ENCODE measurements around the gene DEPDC1B. TPM values are rescaled to one million over a fixed set of nuclear protein-coding genes. Genes with fewer than 3 reads are reported as not detected.
"Not testable (repeated sequence)": the region's sequence is repeated elsewhere in the genome, so short reads cannot be mapped to it uniquely, and the experiment has no call there.

DEPDC1B gene
- total RNA-seq, 2 experiments from 2014 or later, result 30.2 to 34.1 TPM

DNA sequence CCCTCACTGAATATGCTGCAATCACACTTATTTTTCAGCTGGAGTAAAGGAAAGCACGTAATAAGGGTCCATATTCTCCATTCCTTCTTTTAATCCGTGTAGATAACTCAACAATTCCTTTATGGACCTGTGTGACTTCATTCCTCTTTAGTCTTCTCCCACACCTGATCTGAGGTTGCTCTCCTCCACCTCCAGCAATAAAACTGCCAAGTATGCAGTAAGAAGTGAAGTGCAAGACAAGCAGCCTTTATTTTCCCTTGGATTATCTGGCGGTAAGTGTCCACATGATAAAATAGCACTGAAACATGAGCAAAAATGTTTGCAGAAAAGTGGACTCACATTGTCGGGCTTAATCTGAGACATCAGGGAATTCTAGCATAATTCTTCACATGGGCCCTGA is 13.8 kb downstream of the DEPDC1B start:
- ATAC-seq, result no peak
- Mint-ChIP-seq H3K27me3 (no peaks in the 10 kb centered on the region), H3K27ac (no peak overlapping the region)

DNA sequence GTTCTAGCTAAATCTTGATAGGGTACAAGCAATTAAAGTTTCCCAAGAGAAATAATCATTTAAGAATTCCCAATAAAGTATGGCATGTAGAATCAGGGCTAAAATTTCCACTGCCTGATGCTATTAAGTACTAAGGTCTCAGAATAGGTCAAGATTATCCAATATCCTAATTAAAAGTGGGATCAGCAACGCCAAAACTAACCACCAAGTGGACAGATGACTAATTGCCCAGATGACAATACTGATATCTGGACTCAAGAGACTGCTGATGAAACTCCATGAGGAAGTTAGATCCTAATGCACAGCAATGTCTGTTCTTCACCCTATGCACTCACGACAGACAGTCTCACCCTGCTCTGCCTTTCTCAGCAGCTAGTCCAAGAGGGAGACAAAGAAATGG is 14.3 kb downstream of the DEPDC1B start:
- Mint-ChIP-seq H3K27ac (no peak overlapping the region), H3K36me3 (ENCODE audit: low read depth) (peaks cover 14% of the 10 kb centered on the region), H3K27me3 (no peaks in the 10 kb centered on the region), H3K4me3 (no peak overlapping the region), H3K9me3 (no peaks in the 10 kb centered on the region), H3K4me1 (ENCODE audit: low read depth) (no peaks in the 10 kb centered on the region)
- TF ChIP-seq, protein P1, sequence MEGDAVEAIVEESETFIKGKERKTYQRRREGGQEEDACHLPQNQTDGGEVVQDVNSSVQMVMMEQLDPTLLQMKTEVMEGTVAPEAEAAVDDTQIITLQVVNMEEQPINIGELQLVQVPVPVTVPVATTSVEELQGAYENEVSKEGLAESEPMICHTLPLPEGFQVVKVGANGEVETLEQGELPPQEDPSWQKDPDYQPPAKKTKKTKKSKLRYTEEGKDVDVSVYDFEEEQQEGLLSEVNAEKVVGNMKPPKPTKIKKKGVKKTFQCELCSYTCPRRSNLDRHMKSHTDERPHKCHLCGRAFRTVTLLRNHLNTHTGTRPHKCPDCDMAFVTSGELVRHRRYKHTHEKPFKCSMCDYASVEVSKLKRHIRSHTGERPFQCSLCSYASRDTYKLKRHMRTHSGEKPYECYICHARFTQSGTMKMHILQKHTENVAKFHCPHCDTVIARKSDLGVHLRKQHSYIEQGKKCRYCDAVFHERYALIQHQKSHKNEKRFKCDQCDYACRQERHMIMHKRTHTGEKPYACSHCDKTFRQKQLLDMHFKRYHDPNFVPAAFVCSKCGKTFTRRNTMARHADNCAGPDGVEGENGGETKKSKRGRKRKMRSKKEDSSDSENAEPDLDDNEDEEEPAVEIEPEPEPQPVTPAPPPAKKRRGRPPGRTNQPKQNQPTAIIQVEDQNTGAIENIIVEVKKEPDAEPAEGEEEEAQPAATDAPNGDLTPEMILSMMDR (IDR thresholded peaks at IDR 0.05), result no peak
- CTCF ChIA-PET, result interaction anchor here (1.8 kb wide), 1 partner anchor 17 kb away, joined by 7 read pairs; no protein-coding TSS in a partner anchor
- ATAC-seq (no peak), DNase-seq (no peak)
- intact Hi-C loops (cut with micrococcal nuclease), result no loop called here
- POLR2A ChIA-PET, result interaction anchor here (2.8 kb wide), 1 partner anchor 14 kb away, joined by 14 read pairs; the partner anchor contains the start of gene DEPDC1B

More for the DNA sequence above, 13.8 kb downstream of the DEPDC1B start:
- Mint-ChIP-seq H3K4me1 (ENCODE audit: low read depth) (no peaks in the 10 kb centered on the region), H3K9me3 (no peaks in the 10 kb centered on the region), H3K4me3 (no peak overlapping the region), H3K36me3 (ENCODE audit: low read depth) (peaks cover 14% of the 10 kb centered on the region)
- POLR2A ChIA-PET, result interaction anchor here (0.8 to 2.8 kb wide), 3 partner anchors 11 to 17 kb away, joined by 3 to 14 read pairs (median 3); partner anchors contain the start of gene DEPDC1B
- CTCF ChIA-PET, result interaction anchor here (1.4 to 2.9 kb wide), 4 partner anchors 9 to 17 kb away, joined by 3 to 20 read pairs (median 6); partner anchors contain the start of gene DEPDC1B
- DNase-seq, result no peak
- TF ChIP-seq, protein P1 (IDR thresholded peaks at IDR 0.05), result no peak
- intact Hi-C loops (cut with micrococcal nuclease), result no loop called here

DNA sequence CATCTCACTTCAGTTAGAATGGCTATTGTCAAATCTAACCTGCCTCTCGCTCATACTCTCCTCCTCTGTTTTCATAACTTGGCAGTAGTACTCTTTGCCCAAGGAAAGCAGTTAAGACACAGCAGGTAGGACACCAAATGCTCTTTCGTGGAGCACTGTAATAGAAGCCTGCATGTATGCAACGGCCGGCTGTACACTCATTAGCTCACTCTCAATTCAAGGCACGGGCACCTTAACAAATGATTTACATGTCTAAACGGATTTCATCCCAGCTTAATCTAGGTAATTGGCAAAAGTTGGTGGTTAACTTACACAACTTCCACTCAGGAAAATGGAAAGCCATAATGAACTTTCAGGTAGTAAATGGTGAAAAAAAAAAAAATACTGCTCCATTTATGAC is 14.9 kb downstream of the DEPDC1B start:
- Mint-ChIP-seq H3K27me3 (no peaks in the 10 kb centered on the region), H3K36me3 (ENCODE audit: low read depth) (peaks cover 14% of the 10 kb centered on the region), H3K4me1 (ENCODE audit: low read depth) (no peaks in the 10 kb centered on the region), H3K9me3 (no peaks in the 10 kb centered on the region), H3K27ac (no peak overlapping the region), H3K4me3 (no peak overlapping the region)
- intact Hi-C loops (cut with micrococcal nuclease), result no loop called here
- no peak for ATAC-seq
- POLR2A ChIA-PET, result no interaction called here
- DNase-seq, result no peak
- TF ChIP-seq, protein P1 (IDR thresholded peaks at IDR 0.05), result no peak
- CTCF ChIA-PET, result interaction anchor here (1.4 kb wide), 1 partner anchor 16 kb away, joined by 6 read pairs; no protein-coding TSS in a partner anchor

DNA sequence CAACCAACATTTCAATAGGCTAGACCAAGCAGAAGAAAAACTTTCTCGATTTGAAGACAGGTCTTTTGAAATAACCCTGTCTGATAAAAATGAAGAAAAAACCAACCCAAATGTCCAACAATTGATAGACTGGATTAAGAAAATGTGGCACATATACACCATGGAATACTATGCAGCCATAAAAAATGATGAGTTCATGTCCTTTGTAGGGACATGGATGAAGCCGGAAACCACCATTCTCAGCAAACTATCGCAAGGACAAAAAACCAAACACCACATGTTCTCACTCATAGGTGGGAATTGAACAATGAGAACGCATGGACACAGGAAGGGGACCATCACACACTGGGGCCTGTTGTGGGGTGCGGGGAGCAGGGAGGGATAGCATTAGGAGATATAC is 18.0 kb downstream of the DEPDC1B start:
- CTCF ChIA-PET; H3K27ac Mint-ChIP-seq; H3K9me3 Mint-ChIP-seq; ATAC-seq; POLR2A ChIA-PET; DNase-seq; H3K27me3 Mint-ChIP-seq; H3K4me3 Mint-ChIP-seq; intact Hi-C loops (cut with micrococcal nuclease); H3K4me1 Mint-ChIP-seq (ENCODE audit: low read depth): not testable (repeated sequence)
- peaks cover 14% of the 10 kb centered on the region for H3K36me3 Mint-ChIP-seq (ENCODE audit: low read depth)

DNA sequence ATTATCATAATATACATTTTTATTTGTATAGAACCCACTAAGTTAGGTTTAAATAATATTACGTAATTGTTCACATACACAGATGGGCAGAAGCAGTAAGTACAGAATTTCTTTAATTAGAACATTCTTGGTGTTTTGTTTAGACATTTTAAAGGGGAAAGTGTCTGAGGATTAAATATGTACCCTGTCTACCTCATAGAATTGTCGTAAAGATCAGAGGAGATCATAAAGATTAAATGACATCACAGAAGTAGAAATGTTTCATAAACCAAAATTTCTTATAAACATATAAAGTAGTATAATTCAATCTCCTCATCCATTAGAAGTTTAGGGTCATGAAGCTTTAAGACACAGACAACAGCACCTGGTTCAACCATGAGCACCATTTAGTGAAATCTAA is 20.1 kb downstream of the DEPDC1B start:
- no peaks in the 10 kb centered on the region for H3K27me3 Mint-ChIP-seq
- CTCF ChIA-PET, result interaction anchor here (1.2 to 1.6 kb wide), 3 partner anchors 9 to 17 kb away, joined by 3 to 14 read pairs (median 5); no protein-coding TSS in a partner anchor
- no peak overlapping the region for H3K4me3 Mint-ChIP-seq
- POLR2A ChIA-PET, result no interaction called here
- peaks cover 14% of the 10 kb centered on the region for H3K36me3 Mint-ChIP-seq (ENCODE audit: low read depth)
- TF ChIP-seq, protein P1 (IDR thresholded peaks at IDR 0.05), result no peak
- DNase-seq (no peak), ATAC-seq (no peak)
- intact Hi-C loops (cut with micrococcal nuclease), result loop anchor here (10.0 kb wide), 1 partner anchor 265 kb away; the partner anchor contains the start of genes ERCC8 and NDUFAF2
- H3K4me1 Mint-ChIP-seq (ENCODE audit: low read depth), result no peaks in the 10 kb centered on the region
- H3K27ac Mint-ChIP-seq, result no peak overlapping the region
- no peaks in the 10 kb centered on the region for H3K9me3 Mint-ChIP-seq

All from activated CD8-positive, alpha-beta T cell treated with anti-CD3 and anti-CD28 coated beads for 36 hours (primary cell).